COLO829 (cell line): ENCODE data around the gene HEYL.
"Not testable (repeated sequence)": the region's sequence is repeated elsewhere in the genome, so short reads cannot be mapped to it uniquely, and the experiment has no call there.

ENCODE experiments used
- DNase-seq: peaks from one replicate; pipeline ENCODE4 v3.0.0; 2012; ENCODE audit warnings: low spot score

Gene HEYL

DNA sequence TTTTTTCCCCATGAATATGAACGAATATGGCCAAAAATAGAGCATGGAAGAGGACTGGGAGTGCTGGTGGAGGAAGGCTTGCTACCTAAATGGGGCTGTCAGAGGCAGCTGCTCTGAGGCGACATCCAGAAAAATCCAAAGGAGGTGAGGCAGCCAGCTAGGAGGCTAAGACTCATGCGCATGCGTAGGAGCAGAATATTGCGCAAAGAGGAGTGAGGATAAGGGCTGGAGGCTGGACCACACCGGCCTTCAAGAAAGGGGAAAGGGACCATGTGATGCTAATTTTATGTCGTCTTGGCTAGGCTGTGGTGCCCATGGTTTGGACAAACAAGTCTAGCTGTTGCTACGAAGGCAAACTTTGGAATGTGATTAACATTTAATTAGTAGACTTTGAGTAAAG, 30.5 kb downstream of the HEYL start:
- DNase-seq: no peak

DNA sequence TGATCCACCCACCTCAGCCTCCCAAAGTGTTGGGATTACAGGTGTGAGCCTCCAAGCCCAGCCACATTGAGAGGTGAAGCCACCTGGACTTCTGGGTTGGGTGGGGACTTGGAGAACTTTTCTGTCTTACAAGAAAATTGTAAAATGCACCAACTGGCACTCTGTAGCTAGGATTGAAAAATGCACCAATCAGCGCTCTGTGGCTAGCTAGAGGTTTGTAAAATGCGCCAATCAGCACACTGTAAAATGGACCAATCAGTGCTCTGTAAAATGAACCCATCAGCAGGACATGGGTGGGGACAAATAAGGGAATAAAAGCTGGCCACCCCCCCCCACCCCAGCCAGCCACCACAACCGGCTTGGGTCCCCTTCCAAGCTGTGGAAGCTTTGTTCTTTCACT, 35.8 kb downstream of the HEYL start:
- DNase-seq: not testable (repeated sequence)

GRCh38 chr1:39601667-39602255, 37.7 kb downstream of the HEYL start:
- not testable (repeated sequence) for DNase-seq

- no peak for DNase-seq
These were observed 43.3 kb downstream of the HEYL start for GRCh38 chr1:39596163-39596562.

DNA sequence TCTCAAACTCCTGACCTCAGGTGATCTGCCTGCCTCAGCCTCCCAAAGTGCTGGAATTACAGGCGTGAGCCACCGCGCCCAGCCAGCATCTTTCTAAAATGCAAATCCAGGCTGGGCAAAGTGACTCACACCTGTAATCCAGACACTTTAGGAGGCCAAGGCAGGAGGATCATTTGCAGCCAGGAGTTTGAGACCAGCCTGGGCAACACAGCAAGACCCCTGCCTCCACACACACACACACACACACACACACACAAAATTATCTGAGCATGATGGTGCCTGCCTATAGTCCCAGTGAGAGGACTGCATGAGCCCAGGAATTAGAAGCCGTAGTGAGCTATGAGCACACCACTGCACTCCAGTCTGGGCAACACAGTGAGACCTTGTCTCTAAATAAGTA, 46.1 kb downstream of the HEYL start:
- DNase-seq: no peak

DNA sequence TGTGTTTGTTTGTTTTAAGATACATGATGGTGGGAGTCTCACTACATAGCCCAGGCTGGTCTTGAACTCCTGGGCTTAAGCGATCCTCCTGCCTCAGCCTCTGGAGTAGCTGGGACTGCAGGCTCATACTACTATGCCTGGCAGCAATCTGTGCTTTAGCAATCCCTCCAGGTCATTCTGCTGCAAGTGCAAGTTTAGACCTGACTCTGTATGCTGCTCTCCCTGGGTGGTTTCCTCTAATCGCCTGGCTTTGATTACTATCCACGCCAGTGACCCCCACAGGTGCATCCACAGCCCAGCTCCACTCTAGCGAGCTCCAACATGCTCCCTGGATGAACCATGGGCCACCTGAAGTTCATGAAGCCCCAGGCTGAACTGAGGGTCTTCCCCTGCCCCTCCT, 47.4 kb downstream of the HEYL start:
- no peak for DNase-seq

- DNase-seq: no peak
These were observed 48.9 kb downstream of the HEYL start for GRCh38 chr1:39590546-39590945.

GRCh38 chr1:39585933-39586332, 53.5 kb downstream of the HEYL start:
- DNase-seq: no peak

- DNase-seq: no peak
These were observed 63.3 kb downstream of the HEYL start for GRCh38 chr1:39576016-39576657.

- no peak for DNase-seq
These were observed 64.0 kb downstream of the HEYL start for GRCh38 chr1:39575191-39576015.

DNA sequence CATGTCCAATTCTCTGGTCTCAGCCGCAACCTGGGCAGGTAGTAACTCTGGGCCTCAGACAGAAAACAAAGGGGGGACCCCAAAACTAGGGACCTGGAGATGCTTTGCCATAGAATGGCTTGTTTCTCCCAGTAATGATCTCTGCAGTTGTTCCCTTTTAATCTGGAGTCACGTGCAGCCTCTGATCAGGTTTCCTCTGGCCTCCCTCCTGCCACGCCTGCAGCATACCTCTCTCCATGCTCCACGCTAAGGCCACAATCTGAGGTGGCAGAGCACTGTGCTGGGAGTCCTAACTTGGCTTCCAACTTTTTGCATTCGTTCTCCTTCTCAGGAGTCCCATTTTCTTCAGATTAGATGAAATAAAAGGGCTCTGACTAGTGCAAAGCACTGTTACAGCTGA, 64.8 kb downstream of the HEYL start:
- DNase-seq: no peak
